ENCODE data around the gene TMEM243. TPM values are rescaled to one million over a fixed set of nuclear protein-coding genes. Genes with fewer than 3 reads are reported as not detected.

TMEM243 gene
- total RNA-seq, 1 experiment from 2014 or later, result 23.5 TPM

DNA sequence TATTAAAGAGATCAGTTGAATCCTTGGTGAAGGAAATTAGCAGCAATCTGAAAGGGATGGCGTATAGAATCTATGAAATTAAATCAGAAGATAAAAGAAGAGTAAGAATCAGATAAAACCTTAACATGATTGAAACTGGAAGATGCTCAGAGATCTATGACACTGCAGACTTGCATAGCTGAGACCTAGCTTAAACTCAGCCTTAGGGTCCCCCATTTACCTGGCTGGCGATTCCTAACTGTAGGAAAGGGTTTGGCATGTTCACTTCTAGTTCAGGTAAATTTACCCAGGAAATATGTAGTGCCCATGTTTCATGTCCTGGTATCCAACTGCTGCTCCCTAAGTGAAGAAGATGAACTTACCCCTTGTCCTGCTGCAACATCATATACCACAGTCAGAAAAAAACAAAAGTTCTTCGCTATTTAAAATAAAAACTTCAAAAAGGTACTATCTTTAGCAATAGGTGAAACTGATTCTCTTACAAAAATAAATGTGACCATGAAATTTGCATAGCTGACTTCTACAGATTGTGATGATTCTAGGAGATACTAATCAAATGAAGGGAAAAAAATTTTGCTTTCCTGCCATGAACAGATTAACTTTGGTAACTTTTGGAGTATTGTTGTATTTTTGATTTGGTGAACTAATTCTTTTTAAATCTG, 47.8 kb upstream of the TMEM243 start:
- no peak overlapping the region for H3T11ph ChIP-seq (ENCODE audit: low read length)
- H2BK5ac ChIP-seq (ENCODE audit: insufficient read length, low read length), result no peak overlapping the region
- no peak overlapping the region for H3K56ac ChIP-seq (ENCODE audit: insufficient read length, low read depth, low read length)
- no peak overlapping the region for H3K23ac ChIP-seq (ENCODE audit: insufficient read length, low read depth, low read length)
- H3K27me3 Mint-ChIP-seq (ENCODE audit: low read depth), result peaks cover 12% of the 10 kb centered on the region; the same call in 1 of the 2 replicates
- no peaks in the 10 kb centered on the region for H3K79me1 ChIP-seq (ENCODE audit: insufficient read depth, low read depth, low read length, poor library complexity, severe bottlenecking)
- no peaks in the 10 kb centered on the region for H3K23me2 ChIP-seq (ENCODE audit: insufficient read length, low read depth, low read length, poor library complexity, severe bottlenecking)
- no peak overlapping the region; a peak in 1 of 7 replicates for H3K27ac Mint-ChIP-seq
- H2AFZ ChIP-seq (ENCODE audit: low read length), result no peak overlapping the region
- no peaks in the 10 kb centered on the region for H3K27me3 ChIP-seq (ENCODE audit: insufficient read depth, low read length)
- H2BK20ac ChIP-seq (ENCODE audit: low read depth, low read length, poor library complexity, severe bottlenecking), result no peak overlapping the region
- H2BK15ac ChIP-seq (ENCODE audit: low read depth, low read length), result no peak overlapping the region
- H3K9me3 Mint-ChIP-seq, result peaks cover 2% of the 10 kb centered on the region in 2 experiments; a peak in 2 of 5 replicates
- no peak overlapping the region for H4K91ac ChIP-seq (ENCODE audit: insufficient read length, low read depth, low read length)
- TF ChIP-seq, protein P1, sequence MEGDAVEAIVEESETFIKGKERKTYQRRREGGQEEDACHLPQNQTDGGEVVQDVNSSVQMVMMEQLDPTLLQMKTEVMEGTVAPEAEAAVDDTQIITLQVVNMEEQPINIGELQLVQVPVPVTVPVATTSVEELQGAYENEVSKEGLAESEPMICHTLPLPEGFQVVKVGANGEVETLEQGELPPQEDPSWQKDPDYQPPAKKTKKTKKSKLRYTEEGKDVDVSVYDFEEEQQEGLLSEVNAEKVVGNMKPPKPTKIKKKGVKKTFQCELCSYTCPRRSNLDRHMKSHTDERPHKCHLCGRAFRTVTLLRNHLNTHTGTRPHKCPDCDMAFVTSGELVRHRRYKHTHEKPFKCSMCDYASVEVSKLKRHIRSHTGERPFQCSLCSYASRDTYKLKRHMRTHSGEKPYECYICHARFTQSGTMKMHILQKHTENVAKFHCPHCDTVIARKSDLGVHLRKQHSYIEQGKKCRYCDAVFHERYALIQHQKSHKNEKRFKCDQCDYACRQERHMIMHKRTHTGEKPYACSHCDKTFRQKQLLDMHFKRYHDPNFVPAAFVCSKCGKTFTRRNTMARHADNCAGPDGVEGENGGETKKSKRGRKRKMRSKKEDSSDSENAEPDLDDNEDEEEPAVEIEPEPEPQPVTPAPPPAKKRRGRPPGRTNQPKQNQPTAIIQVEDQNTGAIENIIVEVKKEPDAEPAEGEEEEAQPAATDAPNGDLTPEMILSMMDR (conservative IDR thresholded peaks at IDR 0.05), result no peak
- no peaks in the 10 kb centered on the region for H3K9me3 ChIP-seq (ENCODE audit: control insufficient read depth, low read depth, low read length)
- no peak overlapping the region for H2AK5ac ChIP-seq (ENCODE audit: insufficient read length, low read length)
- no peaks in the 10 kb centered on the region for H3K4me1 ChIP-seq (ENCODE audit: insufficient read depth, low read length)
- no peak overlapping the region for H3K14ac ChIP-seq (ENCODE audit: insufficient read depth, low read length)
- no peak overlapping the region for H3K27ac ChIP-seq (ENCODE audit: insufficient read length, low read depth, low read length)
- no peak overlapping the region for H2BK12ac ChIP-seq (ENCODE audit: insufficient read length, low read depth, low read length)
- H3K79me2 ChIP-seq (ENCODE audit: insufficient read depth, low read length), result no peaks in the 10 kb centered on the region
- no peaks in the 10 kb centered on the region for H3K36me3 Mint-ChIP-seq (ENCODE audit: insufficient read depth in 1 of 3, low read depth in 3 of 3)
- no peak overlapping the region for H3K4ac ChIP-seq (ENCODE audit: low read depth, low read length)
- H3K4me2 ChIP-seq (ENCODE audit: insufficient read depth, insufficient read length, low read length), result no peak overlapping the region
- H4K8ac ChIP-seq (replicated peaks; ENCODE audit: insufficient read length, low read depth, low read length), result no peak overlapping the region
- WGBS (ENCODE audit: extremely low coverage, insufficient read length, low lambda C conversion rate), result no CpG with 5 or more reads among the region's 3 CpGs
- no peaks in the 10 kb centered on the region for H4K20me1 ChIP-seq (ENCODE audit: control insufficient read depth, insufficient read depth, insufficient read length)
- no peak overlapping the region for H2BK120ac ChIP-seq (ENCODE audit: low read depth, low read length, poor library complexity, severe bottlenecking)
- no peak overlapping the region for H4K5ac ChIP-seq (ENCODE audit: insufficient read length, low read depth, low read length)
- no peak overlapping the region for H3K18ac ChIP-seq (ENCODE audit: insufficient read length, low read depth, low read length)
- no peaks in the 10 kb centered on the region for H3K4me1 Mint-ChIP-seq
- no peak overlapping the region for H3K9ac ChIP-seq (ENCODE audit: extremely low read depth, insufficient read length, low read length)
- no peak overlapping the region for H3K4me3 Mint-ChIP-seq
- no peak for DNase-seq
